CD4-positive, alpha-beta T cell treated with Interleukin-21 for 1 hour (primary cell): ENCODE data around the gene FFAR1.
"Not testable (repeated sequence)": the region's sequence is repeated elsewhere in the genome, so short reads cannot be mapped to it uniquely, and the experiment has no call there.

Experiments
- DNase-seq: peaks from one replicate; pipeline ENCODE4 v3.0.0-alpha.2; 2020

The FFAR1 gene

DNA sequence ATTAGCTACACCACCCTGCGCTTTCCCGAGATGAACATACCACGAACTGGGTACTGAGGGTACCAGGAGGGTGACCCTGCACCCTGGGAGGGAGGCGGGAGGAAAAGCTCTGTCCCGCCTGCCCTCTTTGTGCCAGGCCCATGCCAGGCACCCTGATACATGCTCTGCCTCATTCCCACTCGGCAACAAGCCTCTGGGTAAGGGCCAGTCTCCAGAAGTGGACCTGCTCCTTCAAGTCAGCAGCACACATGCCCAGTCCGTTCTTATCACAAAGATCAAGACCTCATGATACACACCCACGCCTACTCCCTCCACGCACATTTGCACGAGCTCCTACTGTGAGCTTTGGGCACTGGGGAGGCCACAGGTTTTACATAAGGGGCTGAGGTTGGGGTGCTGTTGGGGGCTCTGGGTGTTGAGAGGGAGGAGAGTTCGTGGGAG is 2.0 kb upstream of the FFAR1 start:
- DNase-seq, result no peak

DNA sequence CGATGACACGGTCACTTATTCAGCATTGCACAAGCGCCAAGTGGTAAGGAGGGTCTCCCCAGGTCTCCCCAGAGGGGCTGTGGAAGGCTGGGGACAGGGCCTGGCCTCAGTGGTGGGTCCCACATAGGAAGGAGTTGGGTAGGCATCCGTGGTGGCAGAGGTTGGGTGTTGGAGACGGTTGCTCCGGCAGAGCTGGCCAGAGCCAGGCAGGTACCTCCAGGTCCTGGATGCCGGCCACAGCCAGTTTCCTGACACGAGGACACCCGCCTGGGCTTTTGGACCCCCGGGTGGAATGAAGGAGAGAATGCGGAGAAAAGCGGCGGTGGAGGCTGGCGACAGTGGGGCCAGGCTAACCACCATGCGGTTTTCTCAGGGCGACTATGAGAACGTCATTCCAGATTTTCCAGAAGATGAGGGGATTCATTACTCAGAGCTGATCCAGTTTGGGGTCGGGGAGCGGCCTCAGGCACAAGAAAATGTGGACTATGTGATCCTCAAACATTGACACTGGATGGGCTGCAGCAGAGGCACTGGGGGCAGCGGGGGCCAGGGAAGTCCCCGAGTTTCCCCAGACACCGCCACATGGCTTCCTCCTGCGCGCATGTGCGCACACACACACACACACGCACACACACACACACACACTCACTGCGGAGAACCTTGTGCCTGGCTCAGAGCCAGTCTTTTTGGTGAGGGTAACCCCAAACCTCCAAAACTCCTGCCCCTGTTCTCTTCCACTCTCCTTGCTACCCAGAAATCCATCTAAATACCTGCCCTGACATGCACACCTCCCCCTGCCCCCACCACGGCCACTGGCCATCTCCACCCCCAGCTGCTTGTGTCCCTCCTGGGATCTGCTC is 1.3 kb upstream of the FFAR1 start:
- peak; percentile 83 for DNase-seq

DNA sequence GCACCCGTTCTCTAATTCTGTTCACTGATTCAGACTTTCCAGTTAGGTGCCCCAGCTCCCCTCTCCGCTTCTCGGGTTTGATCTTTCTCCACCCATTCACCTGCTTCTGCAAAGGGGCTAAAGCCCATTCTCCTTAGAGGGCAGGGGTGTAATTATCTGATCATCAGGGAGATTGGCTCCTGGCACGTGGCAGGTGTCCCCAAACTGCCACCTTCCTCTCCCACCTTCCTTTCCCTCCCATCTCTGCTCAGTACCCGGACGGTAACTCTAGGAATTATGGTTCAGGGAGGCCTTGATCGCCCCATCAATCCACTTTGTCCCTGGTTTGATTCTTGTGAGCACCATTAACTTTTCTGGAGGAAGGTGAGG is 212 bp downstream of the FFAR1 start:
- DNase-seq, result no peak

DNA sequence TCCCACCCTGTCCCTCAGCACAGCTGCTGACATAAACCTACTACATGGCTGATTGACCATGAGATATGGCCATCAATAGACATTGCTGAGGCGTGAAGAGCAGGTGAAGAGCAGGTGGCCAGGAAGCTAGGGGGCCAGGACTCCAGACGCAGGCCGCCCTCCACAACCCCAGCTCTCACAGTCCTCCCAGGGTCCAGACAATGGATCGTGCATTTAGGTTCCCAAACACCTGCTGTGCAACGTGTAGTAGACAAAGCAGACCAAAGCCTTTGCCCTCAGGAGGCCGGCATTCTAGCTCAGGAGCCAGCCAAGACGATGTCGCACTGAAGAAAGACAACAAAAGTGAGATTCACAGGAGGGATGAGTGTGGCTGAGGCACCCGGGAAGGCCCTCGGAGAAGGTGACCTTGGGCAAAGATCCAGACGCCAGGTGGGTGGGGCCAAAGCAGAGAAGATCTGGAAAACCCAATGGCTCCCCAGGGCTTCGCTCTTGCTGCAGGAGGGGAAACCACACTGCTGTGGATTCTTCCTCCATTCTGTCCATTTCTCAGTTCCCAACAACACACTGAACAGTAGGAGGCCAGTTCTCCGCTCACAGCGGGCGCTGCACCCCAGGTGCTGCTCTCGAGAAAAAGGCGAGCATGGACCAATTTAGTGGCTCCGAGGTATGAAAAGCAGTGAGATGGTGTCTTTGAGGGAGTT is 1.4 kb downstream of the FFAR1 start:
- no peak for DNase-seq

DNA sequence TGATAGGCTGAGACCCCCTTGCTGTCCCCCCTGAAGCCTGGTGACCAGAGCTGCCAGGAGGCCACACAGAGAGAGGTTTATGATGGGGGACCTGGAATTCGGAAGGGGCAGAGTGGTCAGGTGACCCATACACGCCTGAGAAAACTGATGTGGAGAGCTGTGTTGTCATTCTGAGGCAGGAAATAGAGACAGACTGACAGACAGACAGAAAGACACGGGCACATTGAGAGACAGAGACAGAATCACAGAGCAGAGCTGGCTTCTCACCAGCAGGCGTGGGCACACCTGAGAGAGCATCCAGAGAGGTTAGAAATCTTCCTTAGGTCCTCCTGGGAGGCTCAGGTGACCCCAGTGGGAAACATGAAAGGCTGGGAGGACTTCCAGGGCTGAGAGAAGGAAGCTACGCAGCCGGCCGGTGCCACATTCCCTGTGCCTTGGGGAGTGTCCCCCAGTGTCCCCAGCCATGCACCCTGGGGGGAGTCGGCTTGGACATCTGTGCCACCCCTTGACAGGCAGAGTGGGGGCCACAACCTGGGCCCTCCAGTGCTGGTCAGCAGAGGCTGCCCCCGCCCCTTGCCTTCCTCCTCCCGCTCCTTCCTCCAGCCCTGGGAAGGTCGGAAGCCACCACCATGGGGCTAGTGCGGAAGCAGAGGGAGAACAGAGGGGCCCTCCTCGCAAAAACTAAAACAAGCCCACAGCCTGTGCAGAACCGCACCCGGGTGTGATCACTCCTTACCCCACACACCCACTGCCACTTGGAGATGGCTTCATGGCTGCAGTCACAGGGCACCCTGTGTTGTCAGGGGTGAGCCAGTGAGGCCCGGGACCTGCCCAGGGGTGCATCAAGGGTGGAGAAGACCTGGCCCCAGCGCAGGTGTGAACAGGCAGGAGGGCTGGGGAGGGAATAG is 2.2 kb downstream of the FFAR1 start:
- DNase-seq, result no peak

DNA sequence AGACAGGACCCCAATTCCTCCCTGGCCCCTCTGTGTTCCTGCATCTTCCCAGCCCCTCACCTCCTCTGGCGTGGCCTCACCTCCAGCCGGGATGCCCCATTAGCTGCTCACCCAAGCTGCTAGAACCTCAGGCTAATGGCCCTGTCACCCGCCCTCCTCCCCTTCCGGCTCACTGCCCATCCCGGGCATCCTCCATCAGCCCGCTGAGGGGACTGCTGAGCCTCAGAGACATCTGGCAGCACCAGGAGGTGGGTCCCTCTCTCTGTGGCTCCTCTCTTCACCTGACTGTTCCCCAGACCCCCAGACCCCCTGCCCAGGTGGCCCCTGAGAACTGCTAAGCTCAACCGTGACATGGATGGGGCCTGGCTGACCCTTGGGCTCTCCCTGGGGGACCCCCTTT is 2.9 kb downstream of the FFAR1 start:
- no peak for DNase-seq

DNA sequence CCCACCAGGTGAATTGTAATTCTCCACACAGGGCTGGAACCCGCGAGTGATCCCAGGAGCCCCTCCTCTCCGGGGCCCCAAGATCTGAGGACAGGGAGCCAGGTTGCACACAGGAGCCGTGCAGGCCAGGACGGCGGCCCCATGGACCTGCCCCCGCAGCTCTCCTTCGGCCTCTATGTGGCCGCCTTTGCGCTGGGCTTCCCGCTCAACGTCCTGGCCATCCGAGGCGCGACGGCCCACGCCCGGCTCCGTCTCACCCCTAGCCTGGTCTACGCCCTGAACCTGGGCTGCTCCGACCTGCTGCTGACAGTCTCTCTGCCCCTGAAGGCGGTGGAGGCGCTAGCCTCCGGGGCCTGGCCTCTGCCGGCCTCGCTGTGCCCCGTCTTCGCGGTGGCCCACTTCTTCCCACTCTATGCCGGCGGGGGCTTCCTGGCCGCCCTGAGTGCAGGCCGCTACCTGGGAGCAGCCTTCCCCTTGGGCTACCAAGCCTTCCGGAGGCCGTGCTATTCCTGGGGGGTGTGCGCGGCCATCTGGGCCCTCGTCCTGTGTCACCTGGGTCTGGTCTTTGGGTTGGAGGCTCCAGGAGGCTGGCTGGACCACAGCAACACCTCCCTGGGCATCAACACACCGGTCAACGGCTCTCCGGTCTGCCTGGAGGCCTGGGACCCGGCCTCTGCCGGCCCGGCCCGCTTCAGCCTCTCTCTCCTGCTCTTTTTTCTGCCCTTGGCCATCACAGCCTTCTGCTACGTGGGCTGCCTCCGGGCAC is 3.9 kb downstream of the FFAR1 start:
- no peak for DNase-seq

DNA sequence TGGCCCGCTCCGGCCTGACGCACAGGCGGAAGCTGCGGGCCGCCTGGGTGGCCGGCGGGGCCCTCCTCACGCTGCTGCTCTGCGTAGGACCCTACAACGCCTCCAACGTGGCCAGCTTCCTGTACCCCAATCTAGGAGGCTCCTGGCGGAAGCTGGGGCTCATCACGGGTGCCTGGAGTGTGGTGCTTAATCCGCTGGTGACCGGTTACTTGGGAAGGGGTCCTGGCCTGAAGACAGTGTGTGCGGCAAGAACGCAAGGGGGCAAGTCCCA is 4.4 kb downstream of the FFAR1 start:
- DNase-seq, result no peak

DNA sequence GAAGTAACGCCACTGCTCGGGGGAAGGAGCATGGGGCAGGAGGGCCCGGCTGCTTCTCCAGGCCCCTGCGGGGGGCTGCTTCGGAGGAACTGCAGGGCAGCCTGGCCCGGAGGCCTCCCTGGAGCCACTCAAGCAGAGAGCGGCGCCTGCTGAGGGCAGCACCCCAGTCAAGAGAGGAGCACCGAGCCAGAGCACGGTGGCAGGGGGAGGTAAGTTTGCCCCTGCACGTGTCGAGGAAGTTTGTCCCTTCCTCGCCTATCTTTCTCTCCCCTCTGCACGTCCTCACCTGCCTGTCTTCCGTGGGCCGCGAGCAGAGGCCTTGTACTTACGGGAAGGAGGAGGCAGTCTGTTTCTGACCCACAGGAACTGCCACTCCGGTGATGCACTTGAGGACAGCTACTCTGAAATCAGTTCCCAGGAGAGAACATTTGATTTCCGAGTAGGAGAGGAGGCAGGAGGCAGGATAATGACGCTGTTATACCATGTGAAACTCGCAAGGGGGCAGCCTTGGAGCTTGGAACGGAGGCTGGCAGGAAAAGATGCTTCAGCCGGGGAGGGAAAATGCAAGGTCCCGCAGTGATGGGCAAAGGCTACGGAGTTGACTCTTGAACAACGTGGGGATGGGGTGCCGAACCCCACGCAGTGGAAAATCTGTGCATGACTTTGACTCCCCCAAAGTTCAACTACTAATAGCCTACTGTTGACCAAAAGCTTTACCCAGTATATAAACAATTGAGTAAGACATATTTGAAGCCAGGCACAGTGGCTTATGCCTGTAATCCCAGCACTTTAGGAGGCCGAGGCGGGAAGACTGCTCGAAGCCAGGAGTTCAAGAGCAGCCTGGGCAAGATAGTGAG is 5.0 kb downstream of the FFAR1 start:
- DNase-seq, result peak; percentile 77

DNA sequence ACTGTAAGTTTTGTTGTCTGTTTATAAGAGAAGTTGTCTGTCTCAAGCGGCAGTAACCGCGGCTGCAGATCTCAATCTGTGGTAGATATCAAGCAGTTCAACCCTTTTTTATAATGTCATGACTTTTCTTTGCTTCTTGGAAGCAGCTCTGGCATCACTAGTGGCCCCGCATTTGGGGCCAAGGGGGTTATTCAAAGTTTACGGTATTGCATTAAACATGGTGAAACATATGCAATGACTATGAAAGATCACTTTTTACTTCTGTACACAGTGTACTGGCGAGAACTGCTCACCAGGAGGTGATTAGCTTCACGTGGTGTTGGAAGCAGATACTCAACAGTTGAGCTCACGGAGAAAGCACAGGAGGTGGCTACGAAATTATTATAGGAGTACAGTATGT is 5.9 kb downstream of the FFAR1 start:
- peak; percentile 8 for DNase-seq

DNA sequence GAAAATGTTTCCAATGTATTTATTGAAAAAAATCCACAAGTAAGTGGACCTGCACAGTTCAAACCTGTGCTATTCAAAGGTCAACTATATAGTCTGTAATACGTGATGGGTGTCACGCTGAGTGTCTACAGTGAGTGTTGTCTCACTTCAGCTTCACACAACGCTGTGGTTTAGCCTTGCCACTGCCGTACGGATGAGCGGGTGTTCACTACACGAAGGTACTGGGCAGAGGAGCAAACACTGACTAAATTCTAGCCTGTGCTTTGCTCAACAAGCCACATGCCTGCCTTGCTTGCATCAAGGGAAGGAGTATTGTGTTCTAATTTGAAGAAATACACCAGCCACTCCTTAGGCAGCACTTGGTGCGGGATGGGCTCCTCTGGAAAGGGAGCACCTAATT is 7.2 kb downstream of the FFAR1 start:
- DNase-seq, result peak; percentile 7

DNA sequence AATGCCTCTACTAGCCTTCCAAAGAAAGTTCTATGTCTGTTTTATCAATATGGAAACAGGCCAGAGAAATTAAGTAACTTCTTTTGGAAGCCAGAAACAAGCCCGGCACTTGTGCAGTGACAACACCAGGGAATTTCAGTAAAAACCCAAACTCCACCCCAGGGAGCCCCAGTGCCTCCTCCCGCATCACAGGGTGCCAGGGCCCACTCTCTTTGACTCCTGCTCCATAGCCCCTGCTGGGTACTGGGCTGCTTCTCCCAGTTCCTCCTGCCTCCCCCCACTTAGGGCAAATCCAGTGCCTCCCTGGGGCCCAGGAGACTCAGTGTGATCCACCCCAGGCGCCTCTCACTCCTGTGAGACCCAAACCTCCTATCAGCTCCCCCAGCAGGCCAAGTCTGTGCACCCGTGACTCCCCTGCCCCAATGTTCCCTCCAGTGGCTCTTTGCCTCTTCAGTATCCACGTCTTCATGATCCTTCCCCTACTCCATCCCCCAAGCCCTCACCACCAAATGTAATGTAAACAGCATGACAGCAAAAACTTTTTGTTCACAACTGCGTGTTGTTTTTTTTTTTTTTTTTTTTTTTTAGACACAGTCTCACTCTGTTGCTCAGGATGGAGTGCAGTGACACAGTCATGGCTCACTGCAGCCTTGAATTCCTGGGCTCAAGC is 8.2 kb downstream of the FFAR1 start:
- no peak for DNase-seq

DNA sequence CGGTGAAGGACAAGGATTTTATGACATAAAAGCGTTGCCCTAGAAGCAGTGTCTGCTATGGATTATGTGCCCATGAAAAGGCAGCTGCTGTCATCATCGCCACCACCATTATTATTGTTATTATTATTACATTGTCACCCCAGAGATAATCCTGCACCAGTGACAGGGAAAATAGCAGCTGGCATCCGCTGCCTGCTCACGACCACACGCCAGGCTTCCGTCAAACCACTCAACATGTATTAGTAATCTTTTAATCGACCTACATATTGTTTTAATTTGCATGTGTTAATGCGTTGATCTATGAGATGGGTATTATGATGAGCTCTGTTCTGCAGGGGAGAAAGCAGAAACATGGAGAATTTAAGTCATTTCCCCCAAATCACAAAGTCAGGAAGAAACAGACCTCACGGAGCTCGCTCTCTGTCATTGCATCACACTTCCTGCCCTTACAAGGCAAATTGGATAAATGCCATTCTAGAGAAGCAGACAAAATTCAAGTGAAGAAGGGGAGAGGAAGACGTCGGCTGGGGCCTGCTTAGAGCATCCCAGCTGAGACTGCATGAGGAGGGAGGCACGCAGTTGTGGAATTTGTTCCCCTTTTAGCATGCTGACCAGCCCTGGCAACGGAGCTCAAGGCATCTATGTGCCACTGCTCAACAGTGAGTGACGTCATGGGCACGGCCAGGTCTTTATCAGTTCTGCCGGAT is 10.3 kb downstream of the FFAR1 start, which contains the start of gene FFAR3:
Gene FFAR3, plus strand, starts transcription at position 594 of the 707 bp plus-strand sequence. CDS start 431 bp downstream, outside the sequence.
- DNase-seq, result peak; percentile 14

DNA sequence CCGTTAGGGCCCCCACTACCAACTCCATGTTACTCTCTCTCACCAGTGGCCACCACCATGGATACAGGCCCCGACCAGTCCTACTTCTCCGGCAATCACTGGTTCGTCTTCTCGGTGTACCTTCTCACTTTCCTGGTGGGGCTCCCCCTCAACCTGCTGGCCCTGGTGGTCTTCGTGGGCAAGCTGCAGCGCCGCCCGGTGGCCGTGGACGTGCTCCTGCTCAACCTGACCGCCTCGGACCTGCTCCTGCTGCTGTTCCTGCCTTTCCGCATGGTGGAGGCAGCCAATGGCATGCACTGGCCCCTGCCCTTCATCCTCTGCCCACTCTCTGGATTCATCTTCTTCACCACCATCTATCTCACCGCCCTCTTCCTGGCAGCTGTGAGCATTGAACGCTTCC is 11.1 kb downstream of the FFAR1 start:
- not testable (repeated sequence) for DNase-seq

DNA sequence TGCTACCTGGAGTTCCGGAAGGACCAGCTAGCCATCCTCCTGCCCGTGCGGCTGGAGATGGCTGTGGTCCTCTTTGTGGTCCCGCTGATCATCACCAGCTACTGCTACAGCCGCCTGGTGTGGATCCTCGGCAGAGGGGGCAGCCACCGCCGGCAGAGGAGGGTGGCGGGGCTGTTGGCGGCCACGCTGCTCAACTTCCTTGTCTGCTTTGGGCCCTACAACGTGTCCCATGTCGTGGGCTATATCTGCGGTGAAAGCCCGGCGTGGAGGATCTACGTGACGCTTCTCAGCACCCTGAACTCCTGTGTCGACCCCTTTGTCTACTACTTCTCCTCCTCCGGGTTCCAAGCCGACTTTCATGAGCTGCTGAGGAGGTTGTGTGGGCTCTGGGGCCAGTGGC is 11.7 kb downstream of the FFAR1 start:
- not testable (repeated sequence) for DNase-seq

DNA sequence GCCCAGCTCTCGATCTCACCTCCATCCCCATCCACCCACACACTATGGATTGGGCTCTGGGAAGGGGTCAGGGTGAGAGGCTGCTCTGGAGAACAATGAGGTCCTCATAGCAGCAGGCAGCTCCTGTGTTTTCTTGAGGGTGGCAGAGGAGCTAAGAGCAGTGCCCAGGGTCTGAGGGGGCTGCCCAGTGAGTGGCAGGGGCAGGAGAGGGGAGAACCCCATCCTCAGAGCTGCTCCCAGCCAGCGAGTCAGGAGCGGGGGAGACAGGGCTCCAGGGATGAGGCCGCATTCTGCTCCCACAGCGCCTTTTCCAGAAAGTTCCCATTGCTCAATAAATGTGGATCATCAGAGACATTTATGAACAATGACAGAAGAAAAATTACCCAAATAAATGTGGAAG is 12.4 kb downstream of the FFAR1 start:
- DNase-seq, result not testable (repeated sequence)

DNA sequence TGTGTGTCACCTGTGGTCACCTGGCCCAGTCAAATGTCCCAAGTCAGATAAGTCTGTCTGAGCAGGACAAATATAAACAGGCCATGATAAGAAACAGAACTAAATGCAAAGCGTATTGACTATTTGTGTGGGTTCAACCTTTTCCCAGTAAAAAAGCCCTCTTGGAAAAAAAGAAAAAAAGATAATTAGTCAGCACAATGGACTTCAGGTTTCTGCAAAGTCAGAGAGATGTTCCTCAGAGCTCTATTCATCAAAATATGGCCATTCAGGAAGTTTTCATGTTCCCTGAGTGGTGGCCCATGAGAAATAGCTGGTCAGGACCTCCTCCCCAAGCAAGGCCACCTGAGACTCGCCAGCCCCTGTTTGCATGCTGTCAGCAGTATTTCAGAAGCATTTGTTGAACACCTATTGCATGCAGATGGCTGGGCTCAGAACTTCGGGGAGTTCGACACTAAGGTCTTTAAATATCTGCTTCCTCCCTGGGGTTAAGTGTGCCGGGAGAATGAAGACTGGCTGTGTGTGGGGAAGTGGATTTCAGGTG is 13.2 kb downstream of the FFAR1 start:
- no peak for DNase-seq

DNA sequence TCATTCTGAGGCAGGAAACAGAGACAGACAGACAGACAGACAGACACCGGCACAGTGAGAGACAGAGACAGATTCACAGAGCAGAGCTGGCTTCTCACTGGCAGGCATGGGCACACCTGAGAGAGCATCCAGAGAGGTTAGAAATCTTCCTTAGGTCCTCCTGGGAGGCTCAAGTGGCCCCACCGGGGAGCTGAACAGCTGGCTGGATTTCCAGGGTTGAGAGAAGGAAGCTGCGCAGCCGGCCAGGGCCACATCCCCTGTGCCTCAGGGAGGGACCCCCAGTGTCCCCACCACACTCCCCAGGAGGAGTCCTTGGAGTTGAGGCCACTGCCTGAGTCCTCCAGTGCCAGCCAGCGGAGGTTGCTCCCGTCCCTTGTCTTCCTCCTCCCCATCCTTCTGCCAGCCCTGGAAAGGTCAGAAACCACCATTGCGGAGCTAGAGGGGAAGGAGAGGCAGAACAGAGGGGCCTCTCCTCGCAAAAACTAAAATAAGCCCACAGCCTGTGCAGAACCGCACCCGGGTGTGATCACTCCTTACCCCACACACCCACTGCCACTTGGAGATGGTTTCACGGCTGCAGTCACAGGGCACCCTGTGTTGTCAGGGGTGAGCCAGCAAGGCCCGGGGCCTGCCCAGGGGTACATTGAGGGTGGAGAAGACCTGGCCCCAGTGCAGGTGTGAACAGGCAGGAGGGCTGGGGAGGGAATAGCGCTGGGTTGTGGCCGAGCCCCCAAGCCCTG is 14.7 kb downstream of the FFAR1 start:
- no peak for DNase-seq

DNA sequence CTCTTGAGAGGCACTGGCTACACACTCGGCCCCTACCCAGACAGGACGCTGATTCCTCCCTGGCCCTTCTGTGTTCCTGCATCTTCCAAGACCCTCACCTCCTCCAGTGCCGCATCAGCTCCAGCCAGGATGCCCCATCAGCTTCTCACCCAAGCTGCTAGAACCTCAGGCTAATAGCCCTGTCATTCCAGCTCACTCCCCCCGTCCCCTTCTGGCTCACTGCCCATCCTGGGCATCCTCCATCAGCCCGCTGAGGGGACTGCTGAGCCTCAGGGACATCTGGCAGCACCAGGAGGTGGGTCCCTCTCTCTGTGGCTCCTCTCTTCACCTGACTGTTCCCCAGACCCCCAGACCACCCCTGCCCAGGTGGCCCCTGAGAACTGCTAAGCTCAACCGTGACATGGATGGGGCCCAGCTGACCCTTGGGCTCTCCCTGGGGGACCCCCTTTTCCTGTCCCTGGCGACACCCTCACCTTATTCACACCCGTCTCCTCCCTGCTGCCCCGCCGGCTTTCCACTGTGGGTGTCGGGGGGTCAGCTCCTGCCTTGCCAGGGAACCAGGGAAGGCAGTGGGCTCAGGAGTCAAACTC is 15.4 kb downstream of the FFAR1 start:
- no peak for DNase-seq
